IMR-90 (cell line): ENCODE data around the gene OR2F2. TPM values are rescaled to one million over a fixed set of nuclear protein-coding genes. Genes with fewer than 3 reads are reported as not detected.

Source experiments
- ATAC-seq: fragments of 200-7000 bp; cut with Tn5 transposase; 2 replicates; pipeline ENCODE4 v1.9.1; 2020; ENCODE audit warnings: low read depth, mild to moderate bottlenecking, moderate library complexity
- BruUV-seq: library from RNA; stranded (reverse); fragments of 400-500 nt; replicated peaks from 2 replicates; lab custom pipeline; 2021; lab: Mats Ljungman, UMichigan
- CTCF ChIA-PET: fragments of 300-600 bp; formaldehyde crosslinking; extraction: SDS; loops from one replicate; lab custom pipeline; 2021; ENCODE audit warnings: antibody characterized with exemption; lab: Yijun Ruan, JAX
- POLR2A ChIA-PET: fragments of 300-600 bp; sonication (Branson Sonifier 250); formaldehyde crosslinking; loops from one replicate; lab custom pipeline; 2022; ENCODE audit warnings: antibody characterized with exemption; ENCODE audit not compliant: unreplicated experiment; lab: Charles Lee
- DNase-seq: peaks from one replicate; pipeline ENCODE4 v3.0.0; 2013
- H2AFZ ChIP-seq: replicated peaks from 2 replicates; pipeline ENCODE3; 2013; ENCODE audit warnings: low read length, mild to moderate bottlenecking; ENCODE audit not compliant: poor library complexity
- H2AK5ac ChIP-seq: 2 replicates; pipeline ENCODE4 v1.6.1; 2013; ENCODE audit warnings: low read depth, low read length, inconsistent platforms
- H2AK9ac ChIP-seq: replicated peaks from 2 replicates; pipeline ENCODE3; 2013; ENCODE audit warnings: mild to moderate bottlenecking, low read depth, low read length, moderate library complexity; ENCODE audit not compliant: poor library complexity
- H2BK120ac ChIP-seq: 2 replicates; pipeline ENCODE4 v1.6.1; 2013; ENCODE audit warnings: low read depth, low read length, inconsistent platforms
- H2BK15ac ChIP-seq: 3 replicates; pipeline ENCODE4 v1.6.1; 2013; ENCODE audit warnings: low read depth, low read length, inconsistent platforms
- H2BK20ac ChIP-seq: 2 replicates; pipeline ENCODE4 v1.6.1; 2013; ENCODE audit warnings: low read depth, mild to moderate bottlenecking, inconsistent platforms, low read length, moderate library complexity
- H2BK5ac ChIP-seq: 2 replicates; pipeline ENCODE4 v1.6.1; 2013; ENCODE audit warnings: mild to moderate bottlenecking, low read depth, low read length, inconsistent platforms; ENCODE audit not compliant: poor library complexity, severe bottlenecking
- H3K14ac ChIP-seq: replicated peaks from 2 replicates; pipeline ENCODE4 v1.6.1; 2013; ENCODE audit warnings: low read depth, low read length, inconsistent platforms
- H3K18ac ChIP-seq: 2 replicates; pipeline ENCODE4 v1.6.1; 2013; ENCODE audit warnings: low read depth, low read length, control low read depth
- H3K23ac ChIP-seq: 2 replicates; pipeline ENCODE4 v1.6.1; 2013; ENCODE audit warnings: low read depth, low read length, inconsistent platforms
- H3K27ac ChIP-seq: 2 replicates; pipeline ENCODE4 v1.5.1; 2013; ENCODE audit warnings: mild to moderate bottlenecking, control low read depth, low read length; ENCODE audit not compliant: insufficient read depth
- H3K27me3 ChIP-seq: 2 replicates; pipeline ENCODE4 v1.6.1; 2013; ENCODE audit warnings: low read length; ENCODE audit not compliant: control insufficient read depth, insufficient read depth
- H3K36me3 ChIP-seq: 2 replicates; pipeline ENCODE4 v1.6.1; 2013; ENCODE audit warnings: low read length, mixed read lengths; ENCODE audit not compliant: control insufficient read depth, insufficient read depth
- H3K4ac ChIP-seq: 2 replicates; pipeline ENCODE4 v1.6.1; 2013; ENCODE audit warnings: low read depth, low read length, inconsistent platforms
- H3K4me1 ChIP-seq: 2 replicates; pipeline ENCODE4 v1.6.1; 2013; ENCODE audit warnings: low read length, mixed read lengths; ENCODE audit not compliant: control insufficient read depth, insufficient read depth
- H3K4me2 ChIP-seq: 2 replicates; pipeline ENCODE4 v1.6.1; 2013; ENCODE audit warnings: low read depth, mild to moderate bottlenecking, control low read depth, low read length, moderate library complexity
- H3K4me3 ChIP-seq: 2 replicates; pipeline ENCODE4 v1.5.1; 2013; ENCODE audit warnings: low read depth, mild to moderate bottlenecking, control low read depth, low read length, moderate library complexity; ENCODE audit not compliant: insufficient read depth
- H3K56ac ChIP-seq: 2 replicates; pipeline ENCODE4 v1.6.1; 2013; ENCODE audit warnings: low read length, inconsistent platforms; ENCODE audit not compliant: insufficient read depth; ENCODE audit errors: extremely low read depth
- H3K79me1 ChIP-seq, 2 experiments: 2 replicates each; pipeline ENCODE4 v1.6.1; 2013; ENCODE audit warnings: low read length in 2 of 2, inconsistent platforms in 1 of 2, low read depth in 1 of 2
- H3K9ac ChIP-seq: 2 replicates; pipeline ENCODE4 v1.6.1; 2013; ENCODE audit warnings: low read depth, low read length, control low read depth
- H3K9me1 ChIP-seq: 2 replicates; pipeline ENCODE4 v1.6.1; 2013; ENCODE audit warnings: low read length, inconsistent platforms; ENCODE audit not compliant: insufficient read depth
- H3K9me3 ChIP-seq: 2 replicates; pipeline ENCODE4 v1.6.1; 2013; ENCODE audit warnings: low read length; ENCODE audit not compliant: control insufficient read depth, insufficient read depth
- H4K20me1 ChIP-seq: 2 replicates; pipeline ENCODE4 v1.6.1; 2013; ENCODE audit warnings: low read length, inconsistent platforms; ENCODE audit not compliant: insufficient read depth
- H4K5ac ChIP-seq: 2 replicates; pipeline ENCODE4 v1.6.1; 2013; ENCODE audit warnings: mild to moderate bottlenecking, low read depth, low read length, control low read depth
- H4K8ac ChIP-seq, 2 experiments: 2 replicates each; pipeline ENCODE4 v1.6.1; 2013; ENCODE audit warnings: low read depth in 2 of 2, low read length in 2 of 2, control low read depth in 1 of 2, inconsistent platforms in 1 of 2
- H4K91ac ChIP-seq: 2 replicates; pipeline ENCODE4 v1.6.1; 2013; ENCODE audit warnings: low read depth, low read length, inconsistent platforms; ENCODE audit not compliant: insufficient read depth
- BHLHE40 ChIP-seq: fragments of 150-350 bp; IDR thresholded peaks from 2 replicates; pipeline ENCODE4 v1.6.1; 2016; ENCODE audit warnings: mild to moderate bottlenecking, low read depth, low read length
- CEBPB ChIP-seq: IDR thresholded peaks from 2 replicates; pipeline ENCODE4 v1.6.1; 2012; ENCODE audit warnings: low read depth, low read length, improper control_type of control experiment
- CHD1 ChIP-seq: IDR thresholded peaks from 2 replicates; pipeline ENCODE4 v1.6.1; 2012; ENCODE audit warnings: low read depth, low read length, improper control_type of control experiment
- FOS ChIP-seq: fragments of 150-350 bp; IDR thresholded peaks from 2 replicates; pipeline ENCODE4 v1.6.1; 2016; ENCODE audit warnings: low read depth, low read length
- MAFK ChIP-seq: IDR thresholded peaks from 2 replicates; pipeline ENCODE4 v1.6.1; 2012; ENCODE audit warnings: low read depth, low read length, improper control_type of control experiment
- MAZ ChIP-seq: IDR thresholded peaks from 2 replicates; pipeline ENCODE4 v1.6.1; 2012; ENCODE audit warnings: low read depth, mild to moderate bottlenecking, low read length, improper control_type of control experiment, moderate library complexity, borderline replicate concordance
- MXI1 ChIP-seq: IDR thresholded peaks from 2 replicates; pipeline ENCODE4 v1.6.1; 2012; ENCODE audit warnings: low read depth, mild to moderate bottlenecking, low read length, moderate library complexity, borderline replicate concordance
- NFE2L2 ChIP-seq: fragments of 150-350 bp; IDR thresholded peaks from 2 replicates; pipeline ENCODE4 v1.6.1; 2016; ENCODE audit warnings: low read depth, mild to moderate bottlenecking, low read length
- POLR2A ChIP-seq: IDR thresholded peaks from 2 replicates; pipeline ENCODE4 v1.6.1; 2012; ENCODE audit warnings: mild to moderate bottlenecking, low read depth, low read length
- RAD21 ChIP-seq: IDR thresholded peaks from 2 replicates; pipeline ENCODE4 v1.6.1; 2012; ENCODE audit warnings: low read length, improper control_type of control experiment
- RCOR1 ChIP-seq: IDR thresholded peaks from 2 replicates; pipeline ENCODE4 v1.6.1; 2012; ENCODE audit warnings: mild to moderate bottlenecking, low read length, improper control_type of control experiment; ENCODE audit not compliant: insufficient replicate concordance
- RFX5 ChIP-seq: IDR thresholded peaks from 2 replicates; pipeline ENCODE4 v1.8.0; 2012; ENCODE audit warnings: low read depth, mild to moderate bottlenecking, low read length, moderate library complexity
- SMC3 ChIP-seq: fragments of 150-350 bp; IDR thresholded peaks from 2 replicates; pipeline ENCODE4 v1.6.1; 2016; ENCODE audit warnings: low read depth, mild to moderate bottlenecking, antibody characterized with exemption, low read length, moderate library complexity
- dilution Hi-C: fragments of 300-500 bp; cut with HindIII; formaldehyde crosslinking; loops from one replicate; pipeline ENCODE4 v1.14.3; 2018; ENCODE audit warnings: low sequenced_read_pairs; ENCODE audit not compliant: unreplicated experiment
- in situ Hi-C: fragments of 300-500 bp; cut with MboI; formaldehyde crosslinking; loops from 3 replicates; pipeline ENCODE4 v1.14.3; 2019; ENCODE audit warnings: low sequenced_read_pairs, inconsistent platforms, mixed read lengths
- intact Hi-C: fragments of 100-400 bp; cut with micrococcal nuclease; formaldehyde crosslinking; loops from 2 replicates; pipeline ENCODE4 v1.10.0; 2022
- polyA plus RNA-seq, 3 experiments: library from polyadenylated mRNA; depleted of rRNA; stranded (reverse); fragments of >200 nt; gene quantifications; 2 replicates each; pipeline ENCODE4 v1.2.3, GENCODE V29; 2012; ENCODE audit warnings: low replicate concordance in 1 of 3
- total RNA-seq: library from RNA; depleted of rRNA; stranded (reverse); fragments of >200 nt; gene quantifications from 2 replicates; pipeline ENCODE4 v1.2.3, GENCODE V29; 2012
- TF ChIP-seq, protein P1 (sequence below): fragments of 150-350 bp; IDR thresholded peaks from 2 replicates; pipeline ENCODE4 v1.6.1; 2017; ENCODE audit warnings: mild to moderate bottlenecking, antibody characterized with exemption, low read length, low read depth
- TF ChIP-seq, protein P2 (sequence below): conservative IDR thresholded peaks from 2 replicates; pipeline ENCODE4 v1.5.1; 2012; ENCODE audit warnings: mild to moderate bottlenecking, low read depth, low read length, improper control_type of control experiment
- TF ChIP-seq, protein P3 (sequence below): fragments of 150-350 bp; IDR thresholded peaks from 2 replicates; pipeline ENCODE4 v1.6.1; 2016; ENCODE audit warnings: low read depth, mild to moderate bottlenecking, low read length, moderate library complexity, borderline replicate concordance

The OR2F2 gene
- total and polyA plus RNA-seq, 2 of the 4 experiments (the other 2 are of a cell fraction) = not detected

DNA sequence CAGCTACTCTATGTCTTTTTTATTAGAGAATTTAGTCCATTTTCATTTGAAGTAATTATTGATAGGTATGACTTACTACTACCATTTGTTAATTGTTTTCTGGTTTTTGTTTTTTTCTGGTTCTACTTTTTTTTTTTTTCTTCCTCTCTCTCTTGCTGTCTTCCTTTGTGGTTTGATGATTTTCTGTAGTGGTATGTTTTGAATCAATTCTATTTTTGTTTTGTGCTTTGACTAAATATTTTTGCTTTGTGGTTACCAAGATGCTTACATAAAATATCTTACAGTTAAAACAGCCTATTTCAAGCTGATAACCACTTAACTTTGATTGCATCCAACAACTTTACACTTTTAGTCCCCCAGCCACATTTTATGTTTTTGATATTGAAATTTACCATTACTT, 3.3 kb upstream of the OR2F2 start:
- Histone ChIP-seq H4K5ac (no peak overlapping the region), H3K27ac (no peak overlapping the region), H3K27me3 (no peaks in the 10 kb centered on the region), H3K18ac (no peak overlapping the region), H3K4me3 (no peak overlapping the region), H3K14ac (no peak overlapping the region), H3K4ac (no peak overlapping the region), H2AK5ac (no peak overlapping the region), H3K79me1 (no peaks in the 10 kb centered on the region), H2BK5ac (no peak overlapping the region), H2AK9ac (no peak overlapping the region), H2AFZ (no peak overlapping the region), H3K9me1 (peaks cover 10% of the 10 kb centered on the region), H3K56ac (no peak overlapping the region), H3K23ac (no peak overlapping the region), H3K36me3 (no peaks in the 10 kb centered on the region), H2BK120ac (no peak overlapping the region), H2BK15ac (0 out of 3 replicates have a peak overlapping the region, but pooled peaks have one; percentile 8), H4K91ac (no peak overlapping the region), H3K9ac (no peak overlapping the region), H3K9me3 (no peaks in the 10 kb centered on the region), H4K20me1 (no peaks in the 10 kb centered on the region), H4K8ac (no peak overlapping the region), H2BK20ac (no peak overlapping the region), H3K4me2 (peak overlapping the region; percentile 46; the same call in 1 of the 2 replicates), H3K4me1 (peaks cover 21% of the 10 kb centered on the region)
- intact Hi-C loops = no loop called here
- ATAC-seq (no peak), DNase-seq (peak; percentile 35)
- ChIA-PET CTCF (interaction anchor here (0.6 kb wide), 1 partner anchor 30 kb away, joined by 3 read pairs; no protein-coding TSS in a partner anchor), POLR2A (no interaction called here)
- TF ChIP-seq MAFK (no peak), NFE2L2 (no peak), POLR2A (no peak), MXI1 (no peak), MAZ (no peak), RCOR1 (no peak), RFX5 (no peak), RAD21 (no peak), FOS (no peak), CHD1 (no peak), BHLHE40 (no peak), SMC3 (no peak), CEBPB (no peak)
- TF ChIP-seq, protein P1, sequence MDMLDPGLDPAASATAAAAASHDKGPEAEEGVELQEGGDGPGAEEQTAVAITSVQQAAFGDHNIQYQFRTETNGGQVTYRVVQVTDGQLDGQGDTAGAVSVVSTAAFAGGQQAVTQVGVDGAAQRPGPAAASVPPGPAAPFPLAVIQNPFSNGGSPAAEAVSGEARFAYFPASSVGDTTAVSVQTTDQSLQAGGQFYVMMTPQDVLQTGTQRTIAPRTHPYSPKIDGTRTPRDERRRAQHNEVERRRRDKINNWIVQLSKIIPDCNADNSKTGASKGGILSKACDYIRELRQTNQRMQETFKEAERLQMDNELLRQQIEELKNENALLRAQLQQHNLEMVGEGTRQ = no peak
- TF ChIP-seq, protein P2, sequence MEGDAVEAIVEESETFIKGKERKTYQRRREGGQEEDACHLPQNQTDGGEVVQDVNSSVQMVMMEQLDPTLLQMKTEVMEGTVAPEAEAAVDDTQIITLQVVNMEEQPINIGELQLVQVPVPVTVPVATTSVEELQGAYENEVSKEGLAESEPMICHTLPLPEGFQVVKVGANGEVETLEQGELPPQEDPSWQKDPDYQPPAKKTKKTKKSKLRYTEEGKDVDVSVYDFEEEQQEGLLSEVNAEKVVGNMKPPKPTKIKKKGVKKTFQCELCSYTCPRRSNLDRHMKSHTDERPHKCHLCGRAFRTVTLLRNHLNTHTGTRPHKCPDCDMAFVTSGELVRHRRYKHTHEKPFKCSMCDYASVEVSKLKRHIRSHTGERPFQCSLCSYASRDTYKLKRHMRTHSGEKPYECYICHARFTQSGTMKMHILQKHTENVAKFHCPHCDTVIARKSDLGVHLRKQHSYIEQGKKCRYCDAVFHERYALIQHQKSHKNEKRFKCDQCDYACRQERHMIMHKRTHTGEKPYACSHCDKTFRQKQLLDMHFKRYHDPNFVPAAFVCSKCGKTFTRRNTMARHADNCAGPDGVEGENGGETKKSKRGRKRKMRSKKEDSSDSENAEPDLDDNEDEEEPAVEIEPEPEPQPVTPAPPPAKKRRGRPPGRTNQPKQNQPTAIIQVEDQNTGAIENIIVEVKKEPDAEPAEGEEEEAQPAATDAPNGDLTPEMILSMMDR = no peak
- TF ChIP-seq, protein P3, sequence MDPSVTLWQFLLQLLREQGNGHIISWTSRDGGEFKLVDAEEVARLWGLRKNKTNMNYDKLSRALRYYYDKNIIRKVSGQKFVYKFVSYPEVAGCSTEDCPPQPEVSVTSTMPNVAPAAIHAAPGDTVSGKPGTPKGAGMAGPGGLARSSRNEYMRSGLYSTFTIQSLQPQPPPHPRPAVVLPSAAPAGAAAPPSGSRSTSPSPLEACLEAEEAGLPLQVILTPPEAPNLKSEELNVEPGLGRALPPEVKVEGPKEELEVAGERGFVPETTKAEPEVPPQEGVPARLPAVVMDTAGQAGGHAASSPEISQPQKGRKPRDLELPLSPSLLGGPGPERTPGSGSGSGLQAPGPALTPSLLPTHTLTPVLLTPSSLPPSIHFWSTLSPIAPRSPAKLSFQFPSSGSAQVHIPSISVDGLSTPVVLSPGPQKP = no peak
- in situ Hi-C loops = no loop called here
- dilution Hi-C loops = no loop called here
- BruUV-seq = no TSS peak
